Measurements from ENCODE around the gene ARMC3. TPM values are rescaled to one million over a fixed set of nuclear protein-coding genes. Genes with fewer than 3 reads are reported as not detected.

The ARMC3 gene
- total RNA-seq, 6 donors from 2014 or later: 0.57 to 56.6 (median 6.4) TPM

DNA sequence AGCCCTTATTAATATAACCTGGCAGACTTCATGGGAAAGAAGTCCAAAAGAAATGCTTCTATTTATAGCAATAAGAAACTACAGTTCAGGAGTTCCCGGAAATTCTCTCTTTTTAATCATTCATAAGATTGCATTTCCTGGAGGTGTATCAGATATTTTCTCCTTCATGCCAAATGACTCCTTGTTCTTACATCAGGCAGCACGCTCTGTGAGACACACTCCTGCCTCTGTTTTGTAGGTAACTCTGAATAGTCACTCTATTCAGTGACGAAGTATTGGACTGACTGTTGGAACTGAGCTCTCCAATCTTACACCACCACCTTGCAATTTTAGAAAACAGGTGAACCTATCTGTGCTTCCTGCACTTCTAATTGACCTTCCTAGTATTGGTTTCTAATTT is 88.8 kb downstream of the ARMC3 start:
- no peak for DNase-seq
- no peaks in the 10 kb centered on the region for H3K36me3 ChIP-seq
- ATAC-seq (ENCODE audit: low FRiP score in 2 of 2): no peak
- H3K27ac ChIP-seq: no peak overlapping the region
- H3K9me3 ChIP-seq: no peaks in the 10 kb centered on the region
- H3K4me3 ChIP-seq: no peak overlapping the region
- H3K27me3 ChIP-seq: no peaks in the 10 kb centered on the region
- TF ChIP-seq EP300 (IDR thresholded peaks at IDR 0.05): no peak
- TF ChIP-seq POLR2A (IDR thresholded peaks at IDR 0.05): no peak
- no peak for TF ChIP-seq POLR2AphosphoS5 (IDR thresholded peaks at IDR 0.05)
- TF ChIP-seq, protein P1, sequence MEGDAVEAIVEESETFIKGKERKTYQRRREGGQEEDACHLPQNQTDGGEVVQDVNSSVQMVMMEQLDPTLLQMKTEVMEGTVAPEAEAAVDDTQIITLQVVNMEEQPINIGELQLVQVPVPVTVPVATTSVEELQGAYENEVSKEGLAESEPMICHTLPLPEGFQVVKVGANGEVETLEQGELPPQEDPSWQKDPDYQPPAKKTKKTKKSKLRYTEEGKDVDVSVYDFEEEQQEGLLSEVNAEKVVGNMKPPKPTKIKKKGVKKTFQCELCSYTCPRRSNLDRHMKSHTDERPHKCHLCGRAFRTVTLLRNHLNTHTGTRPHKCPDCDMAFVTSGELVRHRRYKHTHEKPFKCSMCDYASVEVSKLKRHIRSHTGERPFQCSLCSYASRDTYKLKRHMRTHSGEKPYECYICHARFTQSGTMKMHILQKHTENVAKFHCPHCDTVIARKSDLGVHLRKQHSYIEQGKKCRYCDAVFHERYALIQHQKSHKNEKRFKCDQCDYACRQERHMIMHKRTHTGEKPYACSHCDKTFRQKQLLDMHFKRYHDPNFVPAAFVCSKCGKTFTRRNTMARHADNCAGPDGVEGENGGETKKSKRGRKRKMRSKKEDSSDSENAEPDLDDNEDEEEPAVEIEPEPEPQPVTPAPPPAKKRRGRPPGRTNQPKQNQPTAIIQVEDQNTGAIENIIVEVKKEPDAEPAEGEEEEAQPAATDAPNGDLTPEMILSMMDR (IDR thresholded peaks at IDR 0.05): no peak
- WGBS, 2 donors: 64 to 67% methylated on average over 3 of the region's 3 CpGs
- no peaks in the 10 kb centered on the region for H3K4me1 ChIP-seq

DNA sequence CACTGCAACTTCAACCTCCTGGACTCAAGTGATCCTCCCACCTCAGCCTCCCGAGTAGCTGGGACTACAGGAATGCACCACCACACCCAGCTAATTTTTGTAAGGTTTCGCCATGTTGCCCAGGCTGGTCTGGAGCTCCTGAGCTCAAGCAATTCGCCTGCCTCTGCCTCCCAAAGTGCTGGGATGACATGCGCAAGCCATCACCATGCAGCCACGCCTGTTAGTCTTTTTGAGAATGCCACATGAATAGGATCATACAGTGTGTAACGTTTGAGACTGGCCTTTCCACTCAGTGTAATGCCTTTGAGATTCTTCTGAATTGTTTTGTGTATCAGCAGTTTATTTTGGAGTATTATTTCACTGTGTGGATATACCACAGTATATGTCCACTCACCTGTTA is 91.8 kb downstream of the ARMC3 start:
- Histone ChIP-seq H3K27ac (no peak overlapping the region), H3K4me1 (no peaks in the 10 kb centered on the region), H3K4me3 (no peak overlapping the region), H3K9me3 (peaks cover 0 to 9% (median 0%) of the 10 kb centered on the region in 4 donors), H3K36me3 (no peaks in the 10 kb centered on the region), H3K27me3 (no peaks in the 10 kb centered on the region)
- 83 to 88% methylated on average over 6 of the region's 6 CpGs for WGBS, 2 donors
- ATAC-seq (ENCODE audit: low FRiP score in 2 of 2) (no peak), DNase-seq (no peak)
- TF ChIP-seq POLR2AphosphoS5 (IDR thresholded peaks at IDR 0.05) (no peak), POLR2A (IDR thresholded peaks at IDR 0.05) (no peak), EP300 (IDR thresholded peaks at IDR 0.05) (no peak)
- TF ChIP-seq, protein P1 (IDR thresholded peaks at IDR 0.05): no peak

DNA sequence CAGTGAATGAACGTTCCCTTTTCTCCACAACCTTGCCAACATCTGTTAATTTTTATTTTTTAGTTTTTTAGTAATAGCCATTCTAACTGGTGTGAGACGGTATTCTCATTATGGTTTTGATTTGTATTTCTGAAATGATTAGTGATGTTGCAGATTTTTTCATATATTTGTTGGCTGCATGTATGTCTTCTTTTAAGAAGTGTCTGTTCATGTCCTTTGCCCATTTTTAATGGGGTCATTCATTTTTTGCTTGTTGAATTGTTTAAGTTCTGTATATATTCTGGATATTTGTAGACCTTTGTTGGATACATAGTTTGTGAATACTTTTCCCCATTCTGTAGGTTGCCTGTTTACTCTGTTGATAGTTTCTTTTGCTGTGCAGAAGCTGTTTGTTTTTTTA is 93.6 kb downstream of the ARMC3 start:
- no peak overlapping the region for H3K4me3 ChIP-seq
- H3K4me1 ChIP-seq: no peaks in the 10 kb centered on the region
- peaks cover 0 to 9% (median 0%) of the 10 kb centered on the region in 4 donors for H3K9me3 ChIP-seq
- TF ChIP-seq EP300 (IDR thresholded peaks at IDR 0.05) (no peak), POLR2AphosphoS5 (IDR thresholded peaks at IDR 0.05) (no peak), POLR2A (IDR thresholded peaks at IDR 0.05) (no peak)
- TF ChIP-seq, protein P1 (IDR thresholded peaks at IDR 0.05): no peak
- no peak overlapping the region for H3K27ac ChIP-seq
- ATAC-seq (ENCODE audit: low FRiP score in 2 of 2) (no peak), DNase-seq (no peak)
- no peaks in the 10 kb centered on the region for H3K27me3 ChIP-seq
- no peaks in the 10 kb centered on the region for H3K36me3 ChIP-seq
- 79 to 90% methylated on average over 2 of the region's 2 CpGs for WGBS, 2 donors

DNA sequence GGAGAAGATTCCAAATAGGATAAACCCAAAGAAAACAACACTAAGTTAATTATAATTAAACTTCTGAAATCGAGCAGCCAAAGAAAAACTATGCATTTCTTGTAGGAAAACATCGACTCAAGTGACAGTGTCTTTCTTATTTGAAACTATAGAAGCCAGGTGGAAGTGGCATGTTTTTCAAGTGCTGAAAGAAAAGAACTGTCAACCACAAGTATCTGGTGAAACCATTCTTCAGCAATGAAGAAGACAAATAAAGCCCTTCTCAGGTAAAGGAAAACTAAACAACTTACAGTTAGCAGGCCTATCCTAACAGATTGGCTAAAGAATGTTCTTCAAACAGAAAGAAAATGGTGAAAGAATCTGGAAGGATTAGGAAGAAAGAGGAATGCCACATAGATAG is 96.1 kb downstream of the ARMC3 start:
- ATAC-seq (ENCODE audit: low FRiP score in 2 of 2): no peak
- H3K4me1 ChIP-seq: no peaks in the 10 kb centered on the region
- no peaks in the 10 kb centered on the region for H3K36me3 ChIP-seq
- no peak overlapping the region for H3K27ac ChIP-seq
- no peaks in the 10 kb centered on the region for H3K27me3 ChIP-seq
- TF ChIP-seq, protein P1 (IDR thresholded peaks at IDR 0.05): no peak
- TF ChIP-seq POLR2AphosphoS5 (IDR thresholded peaks at IDR 0.05) (no peak), POLR2A (IDR thresholded peaks at IDR 0.05) (no peak), EP300 (IDR thresholded peaks at IDR 0.05) (no peak)
- WGBS, 2 donors: 83 to 87% methylated on average over 2 of the region's 2 CpGs
- peaks cover 0 to 9% (median 0%) of the 10 kb centered on the region in 4 donors for H3K9me3 ChIP-seq
- DNase-seq: no peak
- H3K4me3 ChIP-seq: no peak overlapping the region

DNA sequence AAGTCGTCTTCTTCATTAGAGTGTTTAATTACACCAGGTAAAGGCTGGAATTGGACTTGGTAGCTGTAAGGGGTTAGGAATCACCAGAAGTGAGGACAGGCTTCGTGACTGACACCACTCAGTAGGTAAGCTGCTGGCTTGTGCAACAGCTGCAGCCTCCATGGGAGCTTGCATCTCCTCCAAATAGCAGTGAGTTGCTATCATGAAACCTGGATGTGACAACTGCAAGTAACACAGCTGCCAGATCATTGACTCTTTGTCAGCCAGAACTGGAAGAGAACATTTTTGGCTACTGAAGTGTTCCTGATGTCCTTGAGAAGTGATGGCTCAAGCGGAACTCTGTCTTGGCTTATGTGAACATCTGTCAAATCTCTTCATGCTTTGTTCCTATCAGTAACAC is 103.5 kb downstream of the ARMC3 start:
- Histone ChIP-seq H3K4me1 (no peaks in the 10 kb centered on the region), H3K9me3 (no peaks in the 10 kb centered on the region), H3K36me3 (no peaks in the 10 kb centered on the region), H3K27ac (no peak overlapping the region), H3K27me3 (no peaks in the 10 kb centered on the region), H3K4me3 (no peak overlapping the region)
- ATAC-seq (ENCODE audit: low FRiP score in 2 of 2) (no peak), DNase-seq (no peak)
- 75 to 85% methylated on average over 3 of the region's 3 CpGs for WGBS, 2 donors
- TF ChIP-seq POLR2AphosphoS5 (IDR thresholded peaks at IDR 0.05) (no peak), EP300 (IDR thresholded peaks at IDR 0.05) (no peak), POLR2A (IDR thresholded peaks at IDR 0.05) (no peak)
- TF ChIP-seq, protein P1 (IDR thresholded peaks at IDR 0.05): no peak
